ENCODE measurements around the gene FRMPD4.

The FRMPD4 gene

GRCh38 chrX:12673487-12673886 lies 535.2 kb downstream of the FRMPD4 start:
- Histone ChIP-seq H3K9me3 (ENCODE audit: low read depth, low read length) (no peaks in the 10 kb centered on the region), H3K27ac (no peak overlapping the region), H3K36me3 (ENCODE audit: insufficient read depth, low read length) (no peaks in the 10 kb centered on the region), H3K4me3 (no peak overlapping the region), H3K9ac (ENCODE audit: insufficient read length) (no peak overlapping the region)
- no peak for TF ChIP-seq FOXP2 (optimal IDR thresholded peaks at IDR 0.05; ENCODE audit: control extremely low read depth, extremely low read length, insufficient read depth)
- no peak for TF ChIP-seq EZH2 (IDR thresholded peaks at IDR 0.05)
- TF ChIP-seq POLR2AphosphoS5 (IDR thresholded peaks at IDR 0.05; ENCODE audit: borderline replicate concordance, low read depth, low read length), result no peak
- DNase-seq (ENCODE audit: low read depth, low spot score), result no peak

- TF ChIP-seq EZH2 (IDR thresholded peaks at IDR 0.05) (no peak), POLR2AphosphoS5 (IDR thresholded peaks at IDR 0.05; ENCODE audit: borderline replicate concordance, low read depth, low read length) (no peak), FOXP2 (optimal IDR thresholded peaks at IDR 0.05; ENCODE audit: control extremely low read depth, extremely low read length, insufficient read depth) (no peak)
- H3K4me3 ChIP-seq, result no peak overlapping the region
- H3K9ac ChIP-seq (ENCODE audit: insufficient read length), result no peak overlapping the region
- H3K9me3 ChIP-seq (ENCODE audit: low read depth, low read length), result no peaks in the 10 kb centered on the region
- H3K27ac ChIP-seq, result no peak overlapping the region
- DNase-seq (ENCODE audit: low read depth, low spot score), result no peak
- no peaks in the 10 kb centered on the region for H3K36me3 ChIP-seq (ENCODE audit: insufficient read depth, low read length)
Measured at GRCh38 chrX:12679522-12679921, 541.2 kb downstream of the FRMPD4 start.

GRCh38 chrX:12681047-12681446 lies 542.8 kb downstream of the FRMPD4 start:
- no peak for DNase-seq (ENCODE audit: low read depth, low spot score)
- no peak overlapping the region for H3K27ac ChIP-seq
- TF ChIP-seq POLR2AphosphoS5 (IDR thresholded peaks at IDR 0.05; ENCODE audit: borderline replicate concordance, low read depth, low read length), result no peak
- TF ChIP-seq FOXP2 (optimal IDR thresholded peaks at IDR 0.05; ENCODE audit: control extremely low read depth, extremely low read length, insufficient read depth), result no peak
- TF ChIP-seq EZH2 (IDR thresholded peaks at IDR 0.05), result no peak

GRCh38 chrX:12685541-12685940 lies 547.3 kb downstream of the FRMPD4 start:
- DNase-seq (ENCODE audit: low read depth, low spot score), result no peak
- Histone ChIP-seq H3K27ac (no peak overlapping the region), H3K9me3 (ENCODE audit: low read depth, low read length) (no peaks in the 10 kb centered on the region), H3K4me3 (no peak overlapping the region), H3K9ac (ENCODE audit: insufficient read length) (no peak overlapping the region), H3K36me3 (ENCODE audit: insufficient read depth, low read length) (no peaks in the 10 kb centered on the region)
- TF ChIP-seq POLR2AphosphoS5 (IDR thresholded peaks at IDR 0.05; ENCODE audit: borderline replicate concordance, low read depth, low read length) (no peak), FOXP2 (optimal IDR thresholded peaks at IDR 0.05; ENCODE audit: control extremely low read depth, extremely low read length, insufficient read depth) (no peak), EZH2 (IDR thresholded peaks at IDR 0.05) (no peak)

More at GRCh38 chrX:12681047-12681446, 542.8 kb downstream of the FRMPD4 start:
- Histone ChIP-seq H3K36me3 (ENCODE audit: insufficient read depth, low read length) (no peaks in the 10 kb centered on the region), H3K4me3 (no peak overlapping the region), H3K9me3 (ENCODE audit: low read depth, low read length) (no peaks in the 10 kb centered on the region), H3K9ac (ENCODE audit: insufficient read length) (no peak overlapping the region)

- no peaks in the 10 kb centered on the region for H3K9me3 ChIP-seq (ENCODE audit: low read depth, low read length)
- H3K27ac ChIP-seq, result no peak overlapping the region
- no peak overlapping the region for H3K4me3 ChIP-seq
- no peak overlapping the region for H3K9ac ChIP-seq (ENCODE audit: insufficient read length)
- no peaks in the 10 kb centered on the region for H3K36me3 ChIP-seq (ENCODE audit: insufficient read depth, low read length)
- no peak for DNase-seq (ENCODE audit: low read depth, low spot score)
- no peak for TF ChIP-seq FOXP2 (optimal IDR thresholded peaks at IDR 0.05; ENCODE audit: control extremely low read depth, extremely low read length, insufficient read depth)
- TF ChIP-seq EZH2 (IDR thresholded peaks at IDR 0.05), result no peak
- no peak for TF ChIP-seq POLR2AphosphoS5 (IDR thresholded peaks at IDR 0.05; ENCODE audit: borderline replicate concordance, low read depth, low read length)
Measured at GRCh38 chrX:12686331-12686730, 548.1 kb downstream of the FRMPD4 start.

GRCh38 chrX:12690646-12691045 lies 552.4 kb downstream of the FRMPD4 start:
- no peak for DNase-seq (ENCODE audit: low read depth, low spot score)
- no peak overlapping the region for H3K9ac ChIP-seq (ENCODE audit: insufficient read length)
- H3K27ac ChIP-seq, result no peak overlapping the region
- H3K4me3 ChIP-seq, result no peak overlapping the region
- H3K9me3 ChIP-seq (ENCODE audit: low read depth, low read length), result no peaks in the 10 kb centered on the region
- TF ChIP-seq FOXP2 (optimal IDR thresholded peaks at IDR 0.05; ENCODE audit: control extremely low read depth, extremely low read length, insufficient read depth) (no peak), POLR2AphosphoS5 (IDR thresholded peaks at IDR 0.05; ENCODE audit: borderline replicate concordance, low read depth, low read length) (no peak), EZH2 (IDR thresholded peaks at IDR 0.05) (no peak)
- H3K36me3 ChIP-seq (ENCODE audit: insufficient read depth, low read length), result no peaks in the 10 kb centered on the region

- Histone ChIP-seq H3K4me3 (no peak overlapping the region), H3K36me3 (ENCODE audit: insufficient read depth, low read length) (no peaks in the 10 kb centered on the region), H3K27ac (no peak overlapping the region), H3K9ac (ENCODE audit: insufficient read length) (no peak overlapping the region), H3K9me3 (ENCODE audit: low read depth, low read length) (no peaks in the 10 kb centered on the region)
- no peak for TF ChIP-seq FOXP2 (optimal IDR thresholded peaks at IDR 0.05; ENCODE audit: control extremely low read depth, extremely low read length, insufficient read depth)
- no peak for TF ChIP-seq POLR2AphosphoS5 (IDR thresholded peaks at IDR 0.05; ENCODE audit: borderline replicate concordance, low read depth, low read length)
- TF ChIP-seq EZH2 (IDR thresholded peaks at IDR 0.05), result no peak
- DNase-seq (ENCODE audit: low read depth, low spot score), result no peak
Measured at GRCh38 chrX:12693754-12694153, 555.5 kb downstream of the FRMPD4 start.

GRCh38 chrX:12700745-12701144 lies 562.5 kb downstream of the FRMPD4 start:
- TF ChIP-seq FOXP2 (optimal IDR thresholded peaks at IDR 0.05; ENCODE audit: control extremely low read depth, extremely low read length, insufficient read depth), result no peak
- TF ChIP-seq EZH2 (IDR thresholded peaks at IDR 0.05), result no peak
- no peak for TF ChIP-seq POLR2AphosphoS5 (IDR thresholded peaks at IDR 0.05; ENCODE audit: borderline replicate concordance, low read depth, low read length)
- Histone ChIP-seq H3K9ac (ENCODE audit: insufficient read length) (no peak overlapping the region), H3K27ac (no peak overlapping the region), H3K4me3 (no peak overlapping the region), H3K36me3 (ENCODE audit: insufficient read depth, low read length) (no peaks in the 10 kb centered on the region), H3K9me3 (ENCODE audit: low read depth, low read length) (no peaks in the 10 kb centered on the region)
- no peak for DNase-seq (ENCODE audit: low read depth, low spot score)

GRCh38 chrX:12701628-12702027 lies 563.4 kb downstream of the FRMPD4 start:
- TF ChIP-seq POLR2AphosphoS5 (IDR thresholded peaks at IDR 0.05; ENCODE audit: borderline replicate concordance, low read depth, low read length) (no peak), EZH2 (IDR thresholded peaks at IDR 0.05) (no peak), FOXP2 (optimal IDR thresholded peaks at IDR 0.05; ENCODE audit: control extremely low read depth, extremely low read length, insufficient read depth) (no peak)
- Histone ChIP-seq H3K9me3 (ENCODE audit: low read depth, low read length) (no peaks in the 10 kb centered on the region), H3K9ac (ENCODE audit: insufficient read length) (no peak overlapping the region), H3K27ac (no peak overlapping the region), H3K4me3 (no peak overlapping the region), H3K36me3 (ENCODE audit: insufficient read depth, low read length) (no peaks in the 10 kb centered on the region)
- peak; percentile 3 for DNase-seq (ENCODE audit: low read depth, low spot score)

Data from SK-N-MC (cell line).